Central memory CD8-positive, alpha-beta T cell (primary cell): ENCODE results near the gene CNTNAP2.

ENCODE experiments used
- ATAC-seq: fragments of 150-1000 bp; cut with Tn5 transposase; replicated peaks from 2 replicates; pipeline ENCODE4 v1.10.0; 2022; ENCODE audit warnings: mild to moderate bottlenecking, moderate FRiP score, moderate number of reproducible peaks; ENCODE audit not compliant: poor library complexity, severe bottlenecking; ENCODE audit errors: extremely low read depth
- DNase-seq, 2 donors: peaks; one replicate each; pipeline ENCODE4 v3.0.0; 2021; ENCODE audit warnings: low spot score in 2 of 2
- H3K27ac Mint-ChIP-seq: one replicate; pipeline ENCODE4 v1.8.0; 2022; ENCODE audit warnings: low read depth, mild to moderate bottlenecking, moderate library complexity, mixed read lengths
- H3K27me3 Mint-ChIP-seq: one replicate; pipeline ENCODE4 v1.8.0; 2022; ENCODE audit warnings: mixed read lengths
- H3K36me3 Mint-ChIP-seq: one replicate; pipeline ENCODE4 v1.8.0; 2022; ENCODE audit warnings: mild to moderate bottlenecking, moderate library complexity, mixed read lengths; ENCODE audit not compliant: insufficient read depth
- H3K4me1 Mint-ChIP-seq: one replicate; pipeline ENCODE4 v1.8.0; 2022; ENCODE audit warnings: mixed read lengths
- H3K4me3 Mint-ChIP-seq: one replicate; pipeline ENCODE4 v1.8.0; 2022; ENCODE audit warnings: mild to moderate bottlenecking, moderate library complexity, mixed read lengths
- H3K9me3 Mint-ChIP-seq: one replicate; pipeline ENCODE4 v1.8.0; 2022; ENCODE audit warnings: mixed read lengths

Gene CNTNAP2

GRCh38 chr7:148262721-148263229 is 2146.2 kb downstream of the CNTNAP2 start:
- H3K27ac Mint-ChIP-seq, result no peak overlapping the region
- peaks cover 39% of the 10 kb centered on the region for H3K27me3 Mint-ChIP-seq
- ATAC-seq (peak; percentile 49), DNase-seq (peak; percentile 21 to 49)
- H3K9me3 Mint-ChIP-seq, result no peaks in the 10 kb centered on the region
- no peaks in the 10 kb centered on the region for H3K36me3 Mint-ChIP-seq
- no peak overlapping the region for H3K4me3 Mint-ChIP-seq
- H3K4me1 Mint-ChIP-seq, result peaks cover 11% of the 10 kb centered on the region

- H3K27ac Mint-ChIP-seq, result no peak overlapping the region
- no peak for ATAC-seq
- no peak for DNase-seq
Observed at GRCh38 chr7:148264933-148265557, 2148.4 kb downstream of the CNTNAP2 start.

GRCh38 chr7:148265896-148266295 is 2149.3 kb downstream of the CNTNAP2 start:
- Mint-ChIP-seq H3K27ac (no peak overlapping the region), H3K27me3 (peaks cover 49% of the 10 kb centered on the region), H3K4me1 (peaks cover 11% of the 10 kb centered on the region), H3K4me3 (no peak overlapping the region), H3K9me3 (no peaks in the 10 kb centered on the region), H3K36me3 (no peaks in the 10 kb centered on the region)
- DNase-seq, result no peak
- no peak for ATAC-seq

More at GRCh38 chr7:148264933-148265557, 2148.4 kb downstream of the CNTNAP2 start:
- H3K4me1 Mint-ChIP-seq, result peaks cover 11% of the 10 kb centered on the region
- H3K27me3 Mint-ChIP-seq, result peaks cover 49% of the 10 kb centered on the region
- H3K36me3 Mint-ChIP-seq, result no peaks in the 10 kb centered on the region
- H3K9me3 Mint-ChIP-seq, result no peaks in the 10 kb centered on the region
- H3K4me3 Mint-ChIP-seq, result no peak overlapping the region

GRCh38 chr7:148266795-148267194 is 2150.2 kb downstream of the CNTNAP2 start:
- Mint-ChIP-seq H3K9me3 (no peaks in the 10 kb centered on the region), H3K36me3 (no peaks in the 10 kb centered on the region), H3K4me3 (no peak overlapping the region), H3K27me3 (peaks cover 49% of the 10 kb centered on the region), H3K4me1 (peaks cover 11% of the 10 kb centered on the region), H3K27ac (no peak overlapping the region)
- DNase-seq (no peak), ATAC-seq (no peak)

GRCh38 chr7:148270576-148270975 is 2154.0 kb downstream of the CNTNAP2 start:
- H3K27ac Mint-ChIP-seq, result no peak overlapping the region
- no peaks in the 10 kb centered on the region for H3K4me1 Mint-ChIP-seq
- H3K36me3 Mint-ChIP-seq, result no peaks in the 10 kb centered on the region
- no peaks in the 10 kb centered on the region for H3K9me3 Mint-ChIP-seq
- no peak for DNase-seq
- no peak overlapping the region for H3K4me3 Mint-ChIP-seq
- ATAC-seq, result no peak
- H3K27me3 Mint-ChIP-seq, result peaks cover 67% of the 10 kb centered on the region

GRCh38 chr7:148274118-148274517 is 2157.5 kb downstream of the CNTNAP2 start:
- no peaks in the 10 kb centered on the region for H3K4me1 Mint-ChIP-seq
- no peaks in the 10 kb centered on the region for H3K36me3 Mint-ChIP-seq
- ATAC-seq (no peak), DNase-seq (no peak)
- no peak overlapping the region for H3K4me3 Mint-ChIP-seq
- peaks cover 7% of the 10 kb centered on the region for H3K9me3 Mint-ChIP-seq
- peaks cover 65% of the 10 kb centered on the region for H3K27me3 Mint-ChIP-seq
- H3K27ac Mint-ChIP-seq, result no peak overlapping the region

GRCh38 chr7:148275359-148275890 is 2158.8 kb downstream of the CNTNAP2 start:
- Mint-ChIP-seq H3K4me1 (no peaks in the 10 kb centered on the region), H3K4me3 (no peak overlapping the region), H3K9me3 (peaks cover 8% of the 10 kb centered on the region), H3K27ac (no peak overlapping the region), H3K27me3 (peaks cover 76% of the 10 kb centered on the region), H3K36me3 (no peaks in the 10 kb centered on the region)
- DNase-seq (no peak), ATAC-seq (no peak)

- no peak overlapping the region for H3K4me3 Mint-ChIP-seq
- peaks cover 83% of the 10 kb centered on the region for H3K27me3 Mint-ChIP-seq
- DNase-seq (no peak), ATAC-seq (no peak)
- H3K9me3 Mint-ChIP-seq, result peaks cover 8% of the 10 kb centered on the region
- no peaks in the 10 kb centered on the region for H3K36me3 Mint-ChIP-seq
- H3K27ac Mint-ChIP-seq, result no peak overlapping the region
- H3K4me1 Mint-ChIP-seq, result no peaks in the 10 kb centered on the region
Observed at GRCh38 chr7:148276314-148277041, 2159.9 kb downstream of the CNTNAP2 start.

- Mint-ChIP-seq H3K4me3 (no peak overlapping the region), H3K27ac (no peak overlapping the region), H3K36me3 (no peaks in the 10 kb centered on the region), H3K9me3 (peaks cover 8% of the 10 kb centered on the region), H3K4me1 (no peaks in the 10 kb centered on the region), H3K27me3 (peaks cover 76% of the 10 kb centered on the region)
- ATAC-seq (no peak), DNase-seq (no peak)
Observed at GRCh38 chr7:148277042-148277660, 2160.6 kb downstream of the CNTNAP2 start.

- Mint-ChIP-seq H3K36me3 (no peaks in the 10 kb centered on the region), H3K4me3 (no peak overlapping the region), H3K9me3 (no peaks in the 10 kb centered on the region), H3K4me1 (no peaks in the 10 kb centered on the region), H3K27me3 (peaks cover 41% of the 10 kb centered on the region), H3K27ac (no peak overlapping the region)
- no peak for DNase-seq
- ATAC-seq, result no peak
Observed at GRCh38 chr7:148286150-148286549, 2169.5 kb downstream of the CNTNAP2 start.

GRCh38 chr7:148287538-148287937 is 2170.9 kb downstream of the CNTNAP2 start:
- DNase-seq (no peak), ATAC-seq (no peak)
- Mint-ChIP-seq H3K4me1 (no peaks in the 10 kb centered on the region), H3K27me3 (peaks cover 40% of the 10 kb centered on the region), H3K4me3 (no peak overlapping the region), H3K27ac (no peak overlapping the region), H3K36me3 (no peaks in the 10 kb centered on the region), H3K9me3 (no peaks in the 10 kb centered on the region)

GRCh38 chr7:148288592-148289151 is 2172.1 kb downstream of the CNTNAP2 start:
- Mint-ChIP-seq H3K4me3 (no peak overlapping the region), H3K27me3 (peaks cover 40% of the 10 kb centered on the region), H3K4me1 (no peaks in the 10 kb centered on the region), H3K27ac (no peak overlapping the region), H3K36me3 (no peaks in the 10 kb centered on the region), H3K9me3 (no peaks in the 10 kb centered on the region)
- no peak for DNase-seq
- ATAC-seq, result no peak
